Sigmoid colon (tissue), 7 donors: Measurements from ENCODE around the gene PRICKLE2. TPM values are rescaled to one million over a fixed set of nuclear protein-coding genes. Genes with fewer than 3 reads are reported as not detected.

ENCODE experiments used
- DNase-seq: peaks from one replicate; pipeline ENCODE4 v3.0.0-alpha.2; 2019
- H3K27ac ChIP-seq, 4 donors: fragments of 200-600 bp; sonication (generic); one replicate each; pipeline ENCODE4 v1.5.1; 2016 to 2019; ENCODE audit warnings: mild to moderate bottlenecking in 1 of 4
- H3K27me3 ChIP-seq, 3 donors: fragments of 200-600 bp; sonication (generic); one replicate each; pipeline ENCODE4 v1.5.1; 2019; ENCODE audit warnings: mild to moderate bottlenecking in 1 of 3
- H3K36me3 ChIP-seq, 4 donors: fragments of 200-600 bp; sonication (generic); one replicate each; pipeline ENCODE4 v1.5.1; 2016 to 2019
- H3K4me1 ChIP-seq, 4 donors: fragments of 200-600 bp; sonication (generic); one replicate each; pipeline ENCODE4 v1.5.1; 2017 to 2019
- H3K4me3 ChIP-seq, 4 donors: fragments of 200-600 bp; sonication (generic); one replicate each; pipeline ENCODE4 v1.5.1; 2017 to 2019; ENCODE audit warnings: mild to moderate bottlenecking in 2 of 4, moderate library complexity in 1 of 4
- H3K9me3 ChIP-seq, 4 donors: fragments of 200-600 bp in 3 of 4; sonication (generic) in 3 of 4; one replicate each; pipeline versions ENCODE4 v1.5.1 to v1.6.1; 2013 to 2019
- EP300 ChIP-seq, 4 donors: sonication (generic); formaldehyde crosslinking; IDR thresholded peaks; one replicate each; pipeline ENCODE4 v1.6.1; 2017; ENCODE audit warnings: antibody characterized with exemption in 4 of 4
- POLR2A ChIP-seq, 2 donors: fragments of 450-650 bp; IDR thresholded peaks; one replicate each; pipeline ENCODE4 v1.6.1; 2016; ENCODE audit warnings: antibody characterized with exemption in 2 of 2, mild to moderate bottlenecking in 2 of 2, moderate library complexity in 2 of 2
- POLR2AphosphoS5 ChIP-seq, 4 donors: sonication (generic); formaldehyde crosslinking; IDR thresholded peaks; one replicate each; pipeline ENCODE4 v1.6.1; 2017; ENCODE audit warnings: antibody characterized with exemption in 4 of 4
- WGBS, 2 donors: extraction: QIAGEN DNeasy Blood & Tissue Kit; methylation state at CpG; one replicate each; pipeline ENCODE4 v1.1.7; 2013; 5-methylcytosine and 5-hydroxymethylcytosine counted together
- intact Hi-C: fragments of 100-400 bp; cut with DNase I; formaldehyde crosslinking; loops from one replicate; pipeline ENCODE4 v1.15.1; 2023
- polyA plus RNA-seq, 3 donors: library from polyadenylated mRNA; stranded (reverse); fragments of 200-250 nt; gene quantifications; one replicate each; pipeline ENCODE4 v1.2.3, GENCODE V29; 2013
- small RNA-seq, 3 donors: library from RNA; depleted of rRNA; stranded (forward); fragments of <200 nt; gene quantifications; one replicate each; pipeline ENCODE3, GENCODE V24; 2016
- total RNA-seq, 4 donors: library from RNA; depleted of rRNA; stranded (reverse); fragments of >200 nt; gene quantifications; one replicate each; pipeline ENCODE4 v1.1.0, GENCODE V29; 2016
- TF ChIP-seq, protein P1 (sequence below), 4 experiments: fragments of 450-650 bp in 3 of 4; fragments of 200-600 bp in 1 of 4; IDR thresholded peaks; one replicate each; pipeline ENCODE4 v1.5.1; 2016 to 2019; ENCODE audit warnings: antibody characterized with exemption in 4 of 4, mild to moderate bottlenecking in 3 of 4, moderate library complexity in 2 of 4
- donor health status: healthy with polysubstance abuse.
- donor health status: Bipolar disorder and iron deficiency.
- donor health status: healthy.

The PRICKLE2 gene
- total and polyA plus RNA-seq, 7 donors = 0.69 to 96.7 (median 61.1) TPM

DNA sequence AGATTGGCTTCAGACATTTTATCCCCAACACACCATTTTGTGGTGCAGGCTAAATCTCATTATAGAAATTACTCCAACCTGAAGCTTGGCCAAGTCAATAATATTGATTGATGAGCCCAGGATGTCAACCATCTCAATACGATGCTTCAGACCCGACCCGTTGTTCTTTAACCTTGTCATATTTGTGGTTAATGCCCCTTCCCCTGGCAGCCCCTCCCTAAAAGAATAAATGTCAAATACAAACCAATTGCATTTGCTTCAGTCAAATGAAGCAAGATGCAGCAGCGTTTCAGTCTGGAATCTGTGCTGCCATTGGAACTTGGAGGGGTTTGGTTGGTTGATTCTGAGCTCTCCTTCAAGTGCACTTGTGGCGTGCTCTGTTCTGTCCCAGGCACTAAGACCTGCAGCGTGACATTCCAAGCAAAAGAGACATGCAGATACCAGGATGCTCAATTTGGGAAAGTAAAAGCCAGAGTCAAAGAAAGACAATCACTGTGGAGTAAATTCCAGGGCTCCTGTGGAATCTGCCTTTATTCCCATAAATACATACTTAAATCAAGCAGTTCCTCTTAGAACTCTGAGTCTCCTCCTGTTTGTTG lies 178.2 kb downstream of the PRICKLE2 start:
- TF ChIP-seq EP300 (IDR thresholded peaks at IDR 0.05) (no peak), POLR2A (IDR thresholded peaks at IDR 0.05) (no peak), POLR2AphosphoS5 (IDR thresholded peaks at IDR 0.05) (no peak)
- TF ChIP-seq, protein P1, sequence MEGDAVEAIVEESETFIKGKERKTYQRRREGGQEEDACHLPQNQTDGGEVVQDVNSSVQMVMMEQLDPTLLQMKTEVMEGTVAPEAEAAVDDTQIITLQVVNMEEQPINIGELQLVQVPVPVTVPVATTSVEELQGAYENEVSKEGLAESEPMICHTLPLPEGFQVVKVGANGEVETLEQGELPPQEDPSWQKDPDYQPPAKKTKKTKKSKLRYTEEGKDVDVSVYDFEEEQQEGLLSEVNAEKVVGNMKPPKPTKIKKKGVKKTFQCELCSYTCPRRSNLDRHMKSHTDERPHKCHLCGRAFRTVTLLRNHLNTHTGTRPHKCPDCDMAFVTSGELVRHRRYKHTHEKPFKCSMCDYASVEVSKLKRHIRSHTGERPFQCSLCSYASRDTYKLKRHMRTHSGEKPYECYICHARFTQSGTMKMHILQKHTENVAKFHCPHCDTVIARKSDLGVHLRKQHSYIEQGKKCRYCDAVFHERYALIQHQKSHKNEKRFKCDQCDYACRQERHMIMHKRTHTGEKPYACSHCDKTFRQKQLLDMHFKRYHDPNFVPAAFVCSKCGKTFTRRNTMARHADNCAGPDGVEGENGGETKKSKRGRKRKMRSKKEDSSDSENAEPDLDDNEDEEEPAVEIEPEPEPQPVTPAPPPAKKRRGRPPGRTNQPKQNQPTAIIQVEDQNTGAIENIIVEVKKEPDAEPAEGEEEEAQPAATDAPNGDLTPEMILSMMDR (IDR thresholded peaks at IDR 0.05) = no peak
- H3K4me1 ChIP-seq = peaks cover 0 to 5% (median 0%) of the 10 kb centered on the region in 4 donors
- H3K27me3 ChIP-seq = no peaks in the 10 kb centered on the region
- intact Hi-C loops = no loop called here
- H3K27ac ChIP-seq = no peak overlapping the region
- no peaks in the 10 kb centered on the region for H3K9me3 ChIP-seq
- no peak for DNase-seq
- 61 to 67% methylated on average over 6 of the region's 6 CpGs for WGBS, 2 donors
- H3K4me3 ChIP-seq = no peak overlapping the region
- H3K36me3 ChIP-seq = no peaks in the 10 kb centered on the region

DNA sequence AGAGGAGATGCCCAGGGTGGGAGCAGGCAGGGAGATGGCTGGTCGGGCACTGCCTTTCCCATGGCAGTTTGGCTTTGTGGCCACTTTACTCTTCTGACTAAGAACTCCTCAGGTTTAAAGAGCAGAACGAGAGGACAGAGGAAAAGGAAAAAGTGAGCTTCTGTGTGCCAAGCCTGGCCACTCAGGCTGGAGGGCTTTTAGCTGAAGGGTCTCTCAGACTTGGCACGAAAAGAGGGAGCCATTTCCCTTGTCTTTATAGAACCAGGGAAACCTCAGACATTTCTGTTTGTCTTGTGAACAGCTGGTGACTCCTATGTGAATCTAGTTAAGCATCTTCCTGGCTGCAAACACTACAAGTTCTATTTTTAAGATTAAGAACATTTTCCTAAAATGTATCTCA lies 178.7 kb downstream of the PRICKLE2 start:
- WGBS, 2 donors = 76 to 83% methylated on average over 3 of the region's 3 CpGs
- intact Hi-C loops = no loop called here
- no peaks in the 10 kb centered on the region for H3K27me3 ChIP-seq
- TF ChIP-seq POLR2AphosphoS5 (IDR thresholded peaks at IDR 0.05) (no peak), EP300 (IDR thresholded peaks at IDR 0.05) (no peak), POLR2A (IDR thresholded peaks at IDR 0.05) (no peak)
- TF ChIP-seq, protein P1 (IDR thresholded peaks at IDR 0.05) = no peak
- H3K36me3 ChIP-seq = no peaks in the 10 kb centered on the region
- peaks cover 0 to 5% (median 0%) of the 10 kb centered on the region in 4 donors for H3K4me1 ChIP-seq
- no peak overlapping the region for H3K27ac ChIP-seq
- DNase-seq = no peak
- no peaks in the 10 kb centered on the region for H3K9me3 ChIP-seq
- H3K4me3 ChIP-seq = no peak overlapping the region

DNA sequence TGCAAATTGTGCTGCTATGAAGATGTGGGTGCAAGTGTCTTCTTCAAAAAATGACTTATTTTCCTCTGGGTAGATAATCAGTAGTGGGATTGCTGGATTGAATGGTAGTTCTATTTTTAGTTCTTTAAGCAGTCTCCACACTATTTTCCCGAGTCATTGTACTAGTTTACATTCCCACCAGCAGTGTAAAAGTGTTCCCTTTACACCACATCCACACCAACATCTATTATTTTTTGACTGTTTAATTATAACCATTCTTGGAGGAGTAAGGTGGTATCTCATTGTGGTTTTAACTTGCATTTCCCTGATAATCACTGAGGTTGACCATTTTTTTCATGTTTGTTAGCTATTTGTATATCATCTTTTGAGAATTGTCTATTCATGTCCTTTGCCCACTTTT lies 182.3 kb downstream of the PRICKLE2 start:
- no peaks in the 10 kb centered on the region for H3K27me3 ChIP-seq
- 65 to 82% methylated on average over 1 of the region's 1 CpG for WGBS, 2 donors
- no peak overlapping the region for H3K27ac ChIP-seq
- H3K4me3 ChIP-seq = no peak overlapping the region
- intact Hi-C loops = no loop called here
- DNase-seq = no peak
- no peaks in the 10 kb centered on the region for H3K9me3 ChIP-seq
- no peaks in the 10 kb centered on the region for H3K36me3 ChIP-seq
- peaks cover 0 to 2% (median 0%) of the 10 kb centered on the region in 4 donors for H3K4me1 ChIP-seq
- TF ChIP-seq POLR2A (IDR thresholded peaks at IDR 0.05) = no peak
- TF ChIP-seq, protein P1 (IDR thresholded peaks at IDR 0.05) = no peak
- TF ChIP-seq POLR2AphosphoS5 (IDR thresholded peaks at IDR 0.05) = no peak
- TF ChIP-seq EP300 (IDR thresholded peaks at IDR 0.05) = no peak

Small RNA genes lying within 50 kb of the gene (small RNA-seq; reads per million reads assigned to genes)
- gene RF00012 = 0 reads per million in 3 donors

Other genes starting within 250 kb of the PRICKLE2 start
- gene PSMD6, start 202.0 kb downstream of the PRICKLE2 start, total RNA-seq = 10 to 100 TPM; 60.6 to 71.7 (median 66.4) TPM
- 10 to 100 TPM; 49.2 to 61.9 (median 56.9) TPM for gene PSMD6, start 202.0 kb downstream of the PRICKLE2 start, polyA plus RNA-seq